KMS-11 (cell line): Measurements from ENCODE around the gene CAMKMT.
A peak's percentile ranks its signal among the peaks of the same experiment; 100 is the strongest.

Experiments used
- H2AFZ ChIP-seq: fragments of 200-600 bp; sonication (generic); 2 replicates; pipeline ENCODE4 v1.6.1; 2016; ENCODE audit warnings: antibody characterized with exemption, mixed run types, low read depth
- H3K27ac ChIP-seq: fragments of 200-600 bp; sonication (generic); 2 replicates; pipeline ENCODE4 v1.6.1; 2016; ENCODE audit warnings: mild to moderate bottlenecking, mixed run types
- H3K27me3 ChIP-seq: fragments of 200-600 bp; sonication (generic); 2 replicates; pipeline ENCODE4 v1.6.1; 2017; ENCODE audit warnings: mild to moderate bottlenecking, low read depth, mixed run types, moderate library complexity; ENCODE audit not compliant: insufficient read depth
- H3K36me3 ChIP-seq: fragments of 200-600 bp; sonication (generic); 2 replicates; pipeline ENCODE4 v1.6.1; 2017; ENCODE audit warnings: mild to moderate bottlenecking, mixed run types; ENCODE audit not compliant: insufficient read depth
- H3K4me1 ChIP-seq: fragments of 200-600 bp; sonication (generic); 2 replicates; pipeline ENCODE4 v1.6.1; 2016; ENCODE audit warnings: mild to moderate bottlenecking, low read depth, mixed run types; ENCODE audit not compliant: poor library complexity, severe bottlenecking
- H3K4me2 ChIP-seq: fragments of 200-600 bp; sonication (generic); 2 replicates; pipeline ENCODE4 v1.7.0; 2016; ENCODE audit warnings: mild to moderate bottlenecking, mixed run types
- H3K4me3 ChIP-seq: fragments of 200-600 bp; sonication (generic); IDR thresholded peaks from 2 replicates; pipeline ENCODE4 v1.6.1; 2017; ENCODE audit warnings: low read depth, low read length, mixed read lengths; ENCODE audit not compliant: insufficient read depth
- H3K79me2 ChIP-seq: fragments of 200-600 bp; sonication (generic); 2 replicates; pipeline ENCODE4 v1.6.1; 2016; ENCODE audit warnings: low read depth, mixed run types; ENCODE audit not compliant: insufficient read depth
- H3K9ac ChIP-seq: fragments of 200-600 bp; sonication (generic); 2 replicates; pipeline ENCODE4 v1.6.1; 2016; ENCODE audit warnings: mild to moderate bottlenecking, mixed run types
- H4K20me1 ChIP-seq: fragments of 200-600 bp; sonication (generic); 2 replicates; pipeline ENCODE4 v1.6.1; 2016; ENCODE audit warnings: mild to moderate bottlenecking, mixed run types; ENCODE audit not compliant: insufficient read depth
- TF ChIP-seq, protein P1 (sequence below): fragments of 200-600 bp; sonication (generic); conservative IDR thresholded peaks from 2 replicates; pipeline ENCODE4 v1.6.1; 2017; ENCODE audit warnings: low read depth, mild to moderate bottlenecking, antibody characterized with exemption, low read length, moderate library complexity, mixed read lengths

Gene CAMKMT

DNA sequence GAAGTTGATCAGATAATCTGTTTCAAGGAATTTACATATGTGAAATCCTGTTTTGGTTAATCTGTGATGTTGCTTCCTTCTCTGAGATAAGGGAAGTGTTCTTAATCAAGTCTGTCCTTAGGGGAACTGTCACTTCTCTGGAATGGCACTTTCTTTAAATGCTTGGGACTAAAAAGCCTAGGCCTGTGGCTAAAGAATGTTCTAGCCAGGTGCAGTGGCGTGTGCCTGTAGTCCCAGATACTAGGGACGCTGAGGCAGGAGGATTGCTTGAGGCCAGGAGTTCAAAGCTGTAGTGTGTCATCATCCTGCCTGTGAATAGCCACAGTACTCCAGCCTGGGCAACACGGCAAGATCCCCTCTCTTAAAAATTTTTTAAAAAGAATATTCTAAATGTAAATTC, 362.2 kb downstream of the CAMKMT start:
- Histone ChIP-seq H3K27ac (no peak overlapping the region), H3K79me2 (no peaks in the 10 kb centered on the region), H3K27me3 (no peaks in the 10 kb centered on the region), H3K9ac (no peak overlapping the region), H3K4me3 (no peak overlapping the region), H3K4me1 (peaks cover 16% of the 10 kb centered on the region), H2AFZ (no peak overlapping the region), H3K4me2 (no peak overlapping the region), H3K36me3 (no peaks in the 10 kb centered on the region), H4K20me1 (no peaks in the 10 kb centered on the region)
- TF ChIP-seq, protein P1, sequence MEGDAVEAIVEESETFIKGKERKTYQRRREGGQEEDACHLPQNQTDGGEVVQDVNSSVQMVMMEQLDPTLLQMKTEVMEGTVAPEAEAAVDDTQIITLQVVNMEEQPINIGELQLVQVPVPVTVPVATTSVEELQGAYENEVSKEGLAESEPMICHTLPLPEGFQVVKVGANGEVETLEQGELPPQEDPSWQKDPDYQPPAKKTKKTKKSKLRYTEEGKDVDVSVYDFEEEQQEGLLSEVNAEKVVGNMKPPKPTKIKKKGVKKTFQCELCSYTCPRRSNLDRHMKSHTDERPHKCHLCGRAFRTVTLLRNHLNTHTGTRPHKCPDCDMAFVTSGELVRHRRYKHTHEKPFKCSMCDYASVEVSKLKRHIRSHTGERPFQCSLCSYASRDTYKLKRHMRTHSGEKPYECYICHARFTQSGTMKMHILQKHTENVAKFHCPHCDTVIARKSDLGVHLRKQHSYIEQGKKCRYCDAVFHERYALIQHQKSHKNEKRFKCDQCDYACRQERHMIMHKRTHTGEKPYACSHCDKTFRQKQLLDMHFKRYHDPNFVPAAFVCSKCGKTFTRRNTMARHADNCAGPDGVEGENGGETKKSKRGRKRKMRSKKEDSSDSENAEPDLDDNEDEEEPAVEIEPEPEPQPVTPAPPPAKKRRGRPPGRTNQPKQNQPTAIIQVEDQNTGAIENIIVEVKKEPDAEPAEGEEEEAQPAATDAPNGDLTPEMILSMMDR: no peak

DNA sequence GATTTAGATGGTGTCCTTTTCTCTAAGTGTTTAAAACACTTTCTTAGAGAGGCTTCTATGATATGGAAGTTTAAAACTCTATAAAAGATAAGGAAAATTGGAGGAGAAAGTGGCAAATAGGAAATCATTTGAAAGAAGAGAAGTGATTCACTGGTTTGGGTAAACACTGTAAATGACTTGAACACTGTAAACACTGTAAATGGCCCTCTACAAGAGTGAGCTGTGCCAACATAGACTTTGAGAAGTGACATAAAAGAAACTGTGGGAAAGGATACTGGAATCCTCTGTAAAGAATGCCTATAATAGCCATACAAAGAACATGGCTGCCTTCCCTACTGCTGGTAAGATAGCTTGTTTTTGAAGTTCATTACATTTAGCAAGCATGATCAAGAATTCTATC, 368.8 kb downstream of the CAMKMT start:
- Histone ChIP-seq H3K4me3 (no peak overlapping the region), H3K27me3 (no peaks in the 10 kb centered on the region), H3K4me2 (no peak overlapping the region; the same call in 1 of the 2 replicates), H4K20me1 (no peaks in the 10 kb centered on the region), H3K9ac (no peak overlapping the region), H2AFZ (no peak overlapping the region), H3K27ac (no peak overlapping the region), H3K36me3 (no peaks in the 10 kb centered on the region), H3K79me2 (no peaks in the 10 kb centered on the region), H3K4me1 (peaks cover 24% of the 10 kb centered on the region)
- TF ChIP-seq, protein P1: no peak

DNA sequence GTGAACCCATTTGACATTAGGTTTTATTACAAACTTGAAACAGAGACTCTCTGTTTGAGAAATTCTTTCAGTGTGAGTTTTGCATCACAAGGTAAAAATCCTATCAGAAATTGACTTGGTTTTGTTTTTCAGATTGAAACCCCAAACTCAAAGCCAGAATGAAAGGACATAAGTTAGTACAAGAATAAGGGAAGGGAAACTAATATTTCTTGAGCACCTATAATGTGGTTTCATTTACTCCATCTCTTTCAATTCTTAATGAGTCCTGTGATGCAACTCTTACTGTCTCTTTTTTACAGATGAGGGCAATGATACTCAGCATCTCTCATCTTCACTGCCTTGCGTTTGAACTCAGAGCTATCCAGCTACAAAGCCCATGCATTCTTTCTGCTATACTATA, 369.8 kb downstream of the CAMKMT start:
- H3K9ac ChIP-seq: no peak overlapping the region
- H4K20me1 ChIP-seq: no peaks in the 10 kb centered on the region
- no peak overlapping the region; the same call in 1 of the 2 replicates for H3K27ac ChIP-seq
- TF ChIP-seq, protein P1: no peak
- H3K4me2 ChIP-seq: peak overlapping the region; percentile 19; the same call in 1 of the 2 replicates
- no peaks in the 10 kb centered on the region for H3K36me3 ChIP-seq
- H3K4me3 ChIP-seq: no peak overlapping the region
- no peaks in the 10 kb centered on the region for H3K79me2 ChIP-seq
- peaks cover 24% of the 10 kb centered on the region for H3K4me1 ChIP-seq
- H3K27me3 ChIP-seq: no peaks in the 10 kb centered on the region
- no peak overlapping the region for H2AFZ ChIP-seq

DNA sequence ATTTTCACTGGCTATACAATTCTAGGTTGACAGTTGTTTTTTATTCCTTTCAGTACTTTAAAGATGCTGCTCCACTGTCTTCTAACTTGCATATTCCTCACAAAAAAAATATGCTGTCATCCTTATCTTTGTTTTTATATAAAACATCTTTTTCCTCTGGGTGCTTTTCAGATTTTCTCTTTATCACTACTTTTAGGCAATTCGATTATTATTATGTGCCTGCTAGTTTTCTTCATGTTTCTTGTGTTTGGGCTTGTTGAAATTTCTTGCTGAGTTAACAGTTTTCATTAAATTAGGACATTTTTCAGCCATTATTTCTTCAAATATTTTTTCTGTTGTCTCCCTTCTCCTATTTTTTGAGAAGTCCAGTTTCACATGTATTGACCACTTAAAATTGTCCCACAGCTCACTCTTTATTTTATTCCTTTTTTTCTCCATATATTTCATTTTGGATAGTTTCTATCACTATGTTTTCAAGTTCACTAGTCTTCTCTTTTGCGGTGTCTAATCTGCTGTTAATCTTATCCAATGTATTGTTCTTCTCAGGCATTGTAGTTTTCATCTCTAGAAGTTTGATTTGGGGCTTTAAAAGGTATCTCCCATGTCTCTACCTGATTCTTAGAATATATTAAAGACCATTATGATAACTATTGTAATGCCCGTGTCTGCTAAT, 374.7 kb downstream of the CAMKMT start:
- H3K27me3 ChIP-seq: no peaks in the 10 kb centered on the region
- H2AFZ ChIP-seq: no peak overlapping the region
- H3K4me2 ChIP-seq: no peak overlapping the region
- no peaks in the 10 kb centered on the region for H3K36me3 ChIP-seq
- H3K79me2 ChIP-seq: no peaks in the 10 kb centered on the region
- TF ChIP-seq, protein P1: no peak
- no peak overlapping the region for H3K9ac ChIP-seq
- H3K27ac ChIP-seq: no peak overlapping the region
- H3K4me3 ChIP-seq: no peak overlapping the region
- no peaks in the 10 kb centered on the region for H4K20me1 ChIP-seq
- H3K4me1 ChIP-seq: peaks cover 14% of the 10 kb centered on the region
